GM12874 (cell line): Measurements from ENCODE around the gene SMYD3.

Experiments used
- TF ChIP-seq, protein P1 (sequence below): IDR thresholded peaks from 2 replicates; pipeline ENCODE4 v1.5.1; 2011; ENCODE audit warnings: low read depth, mild to moderate bottlenecking, control low read depth, low read length, moderate library complexity; ENCODE audit not compliant: insufficient read depth

Gene SMYD3

DNA sequence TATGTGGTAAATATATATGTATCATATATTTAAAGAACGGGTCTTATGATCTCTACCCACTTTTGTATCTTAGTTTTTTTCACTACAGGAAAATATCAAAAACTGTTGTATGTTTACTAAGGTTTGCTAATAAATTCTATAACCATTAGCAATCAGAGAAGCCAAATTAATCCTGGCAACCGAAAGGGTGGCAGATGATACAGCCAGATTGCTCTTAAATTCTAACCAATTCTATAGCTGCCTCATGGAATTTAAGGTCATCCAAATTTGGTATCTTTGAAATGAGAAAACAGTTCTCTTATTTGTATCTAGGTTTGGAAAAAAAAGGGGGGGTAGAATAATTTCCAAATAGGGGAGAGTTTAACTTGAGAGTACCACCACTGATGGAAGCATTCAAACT lies 591.2 kb downstream of the SMYD3 start:
- TF ChIP-seq, protein P1, sequence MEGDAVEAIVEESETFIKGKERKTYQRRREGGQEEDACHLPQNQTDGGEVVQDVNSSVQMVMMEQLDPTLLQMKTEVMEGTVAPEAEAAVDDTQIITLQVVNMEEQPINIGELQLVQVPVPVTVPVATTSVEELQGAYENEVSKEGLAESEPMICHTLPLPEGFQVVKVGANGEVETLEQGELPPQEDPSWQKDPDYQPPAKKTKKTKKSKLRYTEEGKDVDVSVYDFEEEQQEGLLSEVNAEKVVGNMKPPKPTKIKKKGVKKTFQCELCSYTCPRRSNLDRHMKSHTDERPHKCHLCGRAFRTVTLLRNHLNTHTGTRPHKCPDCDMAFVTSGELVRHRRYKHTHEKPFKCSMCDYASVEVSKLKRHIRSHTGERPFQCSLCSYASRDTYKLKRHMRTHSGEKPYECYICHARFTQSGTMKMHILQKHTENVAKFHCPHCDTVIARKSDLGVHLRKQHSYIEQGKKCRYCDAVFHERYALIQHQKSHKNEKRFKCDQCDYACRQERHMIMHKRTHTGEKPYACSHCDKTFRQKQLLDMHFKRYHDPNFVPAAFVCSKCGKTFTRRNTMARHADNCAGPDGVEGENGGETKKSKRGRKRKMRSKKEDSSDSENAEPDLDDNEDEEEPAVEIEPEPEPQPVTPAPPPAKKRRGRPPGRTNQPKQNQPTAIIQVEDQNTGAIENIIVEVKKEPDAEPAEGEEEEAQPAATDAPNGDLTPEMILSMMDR = no peak

DNA sequence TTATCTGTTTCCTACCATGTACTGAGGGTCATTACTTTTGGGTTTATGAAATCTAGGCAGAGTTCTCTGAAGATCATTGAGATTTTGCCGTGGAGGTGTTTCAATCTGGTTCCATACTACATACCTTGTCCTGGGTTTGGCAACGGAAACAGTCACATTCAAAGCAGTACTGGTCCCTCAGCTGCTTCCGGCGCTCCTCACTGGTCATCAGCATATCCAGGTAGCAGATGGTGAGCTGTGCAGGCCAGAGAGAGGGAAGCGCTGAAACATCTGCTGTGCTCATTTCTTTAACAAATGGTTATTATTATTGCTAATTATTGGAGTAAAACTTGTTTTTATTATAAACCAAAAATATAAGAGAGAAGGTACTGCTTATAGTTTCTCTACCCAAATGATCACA lies 591.7 kb downstream of the SMYD3 start:
- TF ChIP-seq, protein P1 = no peak

DNA sequence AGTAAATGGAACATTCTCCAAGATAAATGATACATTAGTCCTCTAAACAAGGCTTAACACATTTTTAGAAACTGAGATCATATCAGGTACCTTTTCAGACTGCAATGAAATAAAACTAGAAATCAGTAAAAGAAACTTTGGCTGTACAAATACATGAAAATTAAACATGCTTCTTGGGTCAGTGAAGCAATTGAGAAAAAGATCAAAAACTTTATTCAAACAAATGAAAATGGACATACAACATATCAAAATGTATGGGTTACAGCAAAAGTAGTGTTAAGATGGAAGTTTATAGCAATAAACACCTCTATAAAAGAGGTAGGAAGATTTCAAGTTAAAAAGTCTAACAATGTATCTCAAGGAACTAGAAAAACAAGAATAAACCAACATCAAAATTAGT lies 598.5 kb downstream of the SMYD3 start:
- TF ChIP-seq, protein P1 = no peak

DNA sequence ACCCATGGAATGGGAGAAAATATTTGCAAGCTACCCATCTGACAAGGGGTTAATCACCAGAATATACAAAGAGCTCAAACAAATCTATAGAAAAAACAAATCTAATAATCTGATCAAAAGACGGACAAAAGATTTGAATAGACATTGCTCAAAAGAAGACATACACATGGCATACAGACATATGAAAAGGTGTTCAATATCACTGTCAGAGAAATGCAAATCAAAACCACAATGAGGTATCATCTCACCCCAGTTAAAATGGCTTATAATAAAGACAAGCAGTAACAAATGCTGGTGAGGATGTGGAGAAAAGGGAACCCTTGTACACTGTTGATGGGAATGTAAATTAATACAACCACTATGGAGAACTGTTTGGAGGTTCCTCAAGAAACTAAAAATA lies 600.9 kb downstream of the SMYD3 start:
- TF ChIP-seq, protein P1 = no peak

DNA sequence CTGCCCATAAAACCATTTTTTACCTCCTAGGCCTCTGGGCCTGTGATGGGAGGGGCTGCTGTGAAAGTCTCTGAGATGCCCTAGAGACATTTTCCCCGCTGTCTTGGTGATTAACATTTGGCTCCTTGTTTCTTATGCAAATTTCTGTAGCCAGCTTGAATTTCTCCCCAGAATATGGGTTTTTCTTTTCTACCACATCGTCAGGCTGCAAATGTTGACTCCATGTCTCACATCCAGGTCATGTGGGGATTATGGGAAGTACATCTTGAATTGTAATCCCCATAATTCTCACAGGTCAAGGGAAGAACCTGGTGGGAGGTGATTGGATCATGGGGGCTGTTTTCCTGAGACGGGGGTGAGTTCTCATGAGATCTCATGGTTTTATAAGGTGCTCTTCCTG lies 603.2 kb downstream of the SMYD3 start:
- TF ChIP-seq, protein P1 = no peak

DNA sequence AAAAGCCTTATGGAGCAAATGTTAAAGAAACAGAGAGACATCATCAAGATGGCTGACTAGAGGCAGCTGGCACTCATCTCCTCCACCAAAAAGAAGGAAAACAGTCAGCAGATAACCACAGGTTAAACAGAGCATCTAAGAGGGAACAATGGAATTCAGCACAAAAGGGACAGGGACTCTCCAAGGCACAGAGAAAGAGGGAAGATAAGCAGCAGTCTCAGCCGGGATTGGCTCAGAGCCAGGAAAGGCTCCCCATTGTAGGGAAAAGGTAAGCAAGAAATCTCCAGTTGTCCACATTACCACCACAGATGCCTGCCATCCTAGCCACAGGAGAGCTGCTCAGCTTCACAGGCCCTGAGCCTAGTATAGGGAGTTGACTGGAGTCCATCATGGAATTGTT lies 605.5 kb downstream of the SMYD3 start:
- TF ChIP-seq, protein P1 = no peak

DNA sequence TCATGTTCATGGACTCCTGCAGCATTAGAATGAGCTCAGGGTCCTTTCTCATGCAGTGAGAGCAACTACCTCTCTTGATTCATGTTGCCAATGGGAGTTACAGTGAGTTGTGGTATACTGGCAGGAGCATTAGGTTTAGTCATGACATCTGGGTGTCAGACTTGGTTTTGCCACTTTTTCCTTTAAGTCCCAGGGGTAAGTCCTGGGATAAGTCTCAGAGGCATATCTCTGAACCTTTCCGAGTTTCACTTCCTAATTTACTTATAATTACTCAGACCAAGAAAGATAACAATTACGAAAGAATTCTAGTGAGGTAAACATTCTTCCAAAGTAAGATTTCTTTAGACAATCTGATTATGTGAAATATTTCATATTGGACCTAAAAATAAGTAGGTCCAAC lies 606.0 kb downstream of the SMYD3 start:
- TF ChIP-seq, protein P1 = no peak

DNA sequence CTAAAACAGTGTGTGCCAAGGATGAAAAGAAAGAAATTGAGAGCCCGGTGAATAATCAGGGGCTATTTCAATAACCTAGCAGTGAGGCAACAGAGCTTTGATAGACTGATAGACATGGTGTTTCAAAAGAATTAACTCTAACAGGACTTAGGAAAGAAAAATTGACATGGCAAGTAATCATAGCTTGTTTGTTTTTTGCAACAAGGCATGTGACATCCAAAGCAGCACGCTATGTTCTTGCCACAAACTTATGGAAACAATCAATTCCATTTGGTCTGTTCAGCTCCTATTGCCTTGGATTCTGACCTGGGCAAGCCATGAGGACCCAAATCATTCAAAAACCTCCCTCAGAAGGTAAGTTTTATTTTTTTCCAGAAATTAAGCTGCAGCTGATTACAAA lies 608.5 kb downstream of the SMYD3 start:
- TF ChIP-seq, protein P1 = no peak
